Parathyroid adenoma (tissue), 2 donors: ENCODE measurements around the gene SNAP47.
A peak's percentile ranks its signal among the peaks of the same experiment; 100 is the strongest.
"Not testable (repeated sequence)": the region's sequence is repeated elsewhere in the genome, so short reads cannot be mapped to it uniquely, and the experiment has no call there.

ENCODE experiments used
- H2AFZ ChIP-seq: fragments of 300-600 bp; sonication (generic); one replicate; pipeline ENCODE4 v1.7.0; 2017; ENCODE audit warnings: antibody characterized with exemption, mild to moderate bottlenecking
- H3K27ac ChIP-seq: fragments of 300-600 bp; sonication (generic); one replicate; pipeline ENCODE4 v1.7.0; 2017
- H3K27me3 ChIP-seq: fragments of 300-600 bp; sonication (generic); one replicate; pipeline ENCODE4 v1.7.0; 2017; ENCODE audit warnings: low read length; ENCODE audit not compliant: control insufficient read depth, insufficient read depth
- H3K36me3 ChIP-seq: fragments of 300-600 bp; sonication (generic); one replicate; pipeline ENCODE4 v1.7.0; 2017; ENCODE audit warnings: low read length; ENCODE audit not compliant: control insufficient read depth, insufficient read depth
- H3K4me1 ChIP-seq: fragments of 300-600 bp; sonication (generic); one replicate; pipeline ENCODE4 v1.7.0; 2017; ENCODE audit warnings: control low read depth
- H3K4me2 ChIP-seq: fragments of 300-600 bp; sonication (generic); one replicate; pipeline ENCODE4 v1.7.0; 2017; ENCODE audit warnings: low read length
- H3K4me3 ChIP-seq: fragments of 300-600 bp; sonication (generic); one replicate; pipeline ENCODE4 v1.7.0; 2017; ENCODE audit warnings: low read depth, low read length
- H3K79me2 ChIP-seq: fragments of 300-600 bp; sonication (generic); one replicate; pipeline ENCODE4 v1.7.0; 2017; ENCODE audit warnings: control low read depth
- H3K9ac ChIP-seq: fragments of 300-600 bp; sonication (generic); one replicate; pipeline ENCODE4 v1.7.0; 2017; ENCODE audit warnings: mild to moderate bottlenecking
- H3K9me3 ChIP-seq: fragments of 300-600 bp; sonication (generic); one replicate; pipeline ENCODE4 v1.7.0; 2017; ENCODE audit warnings: low read length; ENCODE audit not compliant: control insufficient read depth
- CTCF ChIP-seq: fragments of 300-600 bp; sonication (generic); IDR thresholded peaks from one replicate; pipeline ENCODE4 v1.7.0; 2017; ENCODE audit warnings: antibody characterized with exemption, mild to moderate bottlenecking
- donor health status: primary hyperparathyroidism.

Gene SNAP47, protein sequence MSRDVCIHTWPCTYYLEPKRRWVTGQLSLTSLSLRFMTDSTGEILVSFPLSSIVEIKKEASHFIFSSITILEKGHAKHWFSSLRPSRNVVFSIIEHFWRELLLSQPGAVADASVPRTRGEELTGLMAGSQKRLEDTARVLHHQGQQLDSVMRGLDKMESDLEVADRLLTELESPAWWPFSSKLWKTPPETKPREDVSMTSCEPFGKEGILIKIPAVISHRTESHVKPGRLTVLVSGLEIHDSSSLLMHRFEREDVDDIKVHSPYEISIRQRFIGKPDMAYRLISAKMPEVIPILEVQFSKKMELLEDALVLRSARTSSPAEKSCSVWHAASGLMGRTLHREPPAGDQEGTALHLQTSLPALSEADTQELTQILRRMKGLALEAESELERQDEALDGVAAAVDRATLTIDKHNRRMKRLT

GRCh38 chr1:227734856-227735538, at the start of gene SNAP47, which contains the start of gene JMJD4:
TSS of gene SNAP47 (plus strand) at chr1:227735435. CDS start at chr1:227747737, 12,302 bp downstream.
TSS of gene JMJD4 (minus strand) at chr1:227735302. CDS start at chr1:227735273, 29 bp downstream.
- Histone ChIP-seq H3K27me3 (no peaks in the 10 kb centered on the region), H3K27ac (peak within 1 kb of the TSS; percentile 72), H3K9ac (peak within 1 kb of the TSS; percentile 67), H3K4me1 (peaks cover 7% of the 10 kb centered on the region), H3K9me3 (no peaks in the 10 kb centered on the region), H2AFZ (peak within 1 kb of the TSS; percentile 94), H3K79me2 (peaks cover 18% of the 10 kb centered on the region), H3K36me3 (no peaks in the 10 kb centered on the region), H3K4me2 (peak within 1 kb of the TSS; percentile 84), H3K4me3 (peak within 1 kb of the TSS; percentile 76)
- no peak for TF ChIP-seq CTCF

- no peak overlapping the region for H3K4me2 ChIP-seq
- no peaks in the 10 kb centered on the region for H3K36me3 ChIP-seq
- peaks cover 3% of the 10 kb centered on the region for H3K9me3 ChIP-seq
- H2AFZ ChIP-seq, result no peak overlapping the region
- no peak overlapping the region for H3K9ac ChIP-seq
- H3K4me1 ChIP-seq, result no peaks in the 10 kb centered on the region
- TF ChIP-seq CTCF, result no peak
- no peak overlapping the region for H3K27ac ChIP-seq
- no peaks in the 10 kb centered on the region for H3K79me2 ChIP-seq
- no peaks in the 10 kb centered on the region for H3K27me3 ChIP-seq
- H3K4me3 ChIP-seq, result no peak overlapping the region
Observed at GRCh38 chr1:227685807-227686206, 49.4 kb upstream of the SNAP47 start.

DNA sequence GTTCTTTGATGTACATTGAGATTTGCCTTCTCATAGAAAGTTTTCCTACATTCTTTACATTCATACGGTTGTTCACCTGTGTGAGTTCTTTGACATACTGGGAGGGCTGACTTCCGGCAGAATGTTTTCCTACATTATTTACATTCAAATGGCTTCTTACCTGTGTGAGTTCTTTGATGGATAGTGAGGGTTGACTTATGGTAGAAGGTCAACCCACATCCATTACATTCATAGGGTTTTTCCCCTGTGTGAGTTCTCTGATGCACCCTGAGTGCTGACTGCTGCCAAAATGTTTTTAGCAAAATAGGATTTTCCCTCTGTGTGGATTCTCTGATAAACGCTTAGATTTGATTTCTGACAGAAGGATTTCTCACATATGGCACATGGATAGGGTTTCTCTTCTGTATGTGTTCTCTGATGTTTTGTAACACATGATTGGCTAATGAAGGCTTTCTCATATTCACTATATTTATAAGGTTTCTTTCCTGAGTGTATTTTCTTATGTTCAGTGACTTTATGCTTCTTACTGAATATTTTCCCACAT, 37.8 kb upstream of the SNAP47 start:
- Histone ChIP-seq H3K4me3 (no peak overlapping the region), H3K27ac (no peak overlapping the region), H3K4me1 (no peaks in the 10 kb centered on the region), H3K9me3 (no peaks in the 10 kb centered on the region), H3K27me3 (no peaks in the 10 kb centered on the region), H2AFZ (no peak overlapping the region), H3K79me2 (no peaks in the 10 kb centered on the region), H3K4me2 (no peak overlapping the region), H3K9ac (no peak overlapping the region), H3K36me3 (no peaks in the 10 kb centered on the region)
- TF ChIP-seq CTCF, result no peak

DNA sequence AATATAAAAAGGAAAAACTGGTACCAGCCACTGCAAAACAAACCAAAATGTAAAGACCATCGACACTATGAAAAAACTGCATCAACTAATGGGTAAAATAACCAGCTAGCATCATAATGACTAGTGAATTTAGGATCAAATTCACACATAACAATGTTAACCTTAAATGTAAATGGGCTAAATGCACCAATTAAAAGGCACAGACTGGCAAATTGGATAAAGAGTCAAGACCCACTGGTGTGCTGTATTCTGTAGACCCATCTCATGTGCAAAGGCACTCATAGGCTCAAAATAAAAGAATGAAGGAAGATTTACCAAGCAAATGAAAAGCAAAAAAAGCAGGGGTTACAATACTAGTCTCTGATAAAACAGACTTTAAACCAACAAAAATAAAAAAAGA, 33.6 kb upstream of the SNAP47 start:
- not testable (repeated sequence) for H3K79me2 ChIP-seq, H3K4me2 ChIP-seq, H3K9ac ChIP-seq, H2AFZ ChIP-seq, H3K4me3 ChIP-seq, H3K27me3 ChIP-seq, H3K9me3 ChIP-seq, H3K4me1 ChIP-seq, H3K36me3 ChIP-seq, H3K27ac ChIP-seq

GRCh38 chr1:227707846-227708245, 27.4 kb upstream of the SNAP47 start:
- Histone ChIP-seq H3K9me3 (no peaks in the 10 kb centered on the region), H3K4me1 (no peaks in the 10 kb centered on the region), H3K27ac (no peak overlapping the region), H3K4me2 (no peak overlapping the region), H3K27me3 (no peaks in the 10 kb centered on the region), H3K79me2 (no peaks in the 10 kb centered on the region), H2AFZ (no peak overlapping the region), H3K36me3 (no peaks in the 10 kb centered on the region), H3K9ac (no peak overlapping the region), H3K4me3 (no peak overlapping the region)
- TF ChIP-seq CTCF, result no peak
